22Rv1 (cell line): ENCODE data around the gene GLT8D2.

Experiments used
- H3K27ac ChIP-seq: fragments of 450-650 bp; 2 replicates; pipeline ENCODE4 v1.5.1; 2017
- ZFX ChIP-seq: fragments of 450-650 bp; IDR thresholded peaks from 2 replicates; pipeline ENCODE4 v1.6.1; 2017; ENCODE audit warnings: antibody characterized with exemption, borderline replicate concordance
- TF ChIP-seq, protein P1 (sequence below): fragments of 450-650 bp; IDR thresholded peaks from 2 replicates; pipeline ENCODE4 v1.5.1; 2017; ENCODE audit warnings: mild to moderate bottlenecking

Gene GLT8D2, protein sequence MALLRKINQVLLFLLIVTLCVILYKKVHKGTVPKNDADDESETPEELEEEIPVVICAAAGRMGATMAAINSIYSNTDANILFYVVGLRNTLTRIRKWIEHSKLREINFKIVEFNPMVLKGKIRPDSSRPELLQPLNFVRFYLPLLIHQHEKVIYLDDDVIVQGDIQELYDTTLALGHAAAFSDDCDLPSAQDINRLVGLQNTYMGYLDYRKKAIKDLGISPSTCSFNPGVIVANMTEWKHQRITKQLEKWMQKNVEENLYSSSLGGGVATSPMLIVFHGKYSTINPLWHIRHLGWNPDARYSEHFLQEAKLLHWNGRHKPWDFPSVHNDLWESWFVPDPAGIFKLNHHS

DNA sequence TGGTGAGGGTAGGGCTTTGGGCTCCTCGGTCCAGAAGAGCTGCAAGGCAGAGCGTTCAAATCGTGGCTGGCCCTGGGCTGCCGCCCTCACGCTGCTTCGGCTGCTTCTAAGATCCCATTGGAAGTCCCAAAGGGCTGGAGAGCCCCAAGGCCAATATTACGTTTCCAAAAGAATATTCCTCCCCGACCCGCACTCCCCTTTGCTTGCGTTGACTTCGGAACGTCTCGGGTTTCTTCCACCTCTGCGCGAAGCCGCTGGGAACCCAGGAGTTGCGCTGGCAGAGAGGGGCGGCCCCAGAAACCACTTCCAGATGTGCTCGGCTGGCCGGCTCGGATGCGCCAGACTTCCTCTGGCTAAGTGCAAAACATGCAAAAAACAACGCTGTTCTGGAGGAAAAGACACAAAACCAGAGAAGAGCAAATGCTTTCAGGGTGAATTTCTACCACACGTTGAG is at the start of gene GLT8D2:
Gene GLT8D2, minus strand, starts transcription at position 285 of the 454 bp plus-strand sequence. CDS start 30,539 bp downstream, outside the sequence.
- TF ChIP-seq, protein P1, sequence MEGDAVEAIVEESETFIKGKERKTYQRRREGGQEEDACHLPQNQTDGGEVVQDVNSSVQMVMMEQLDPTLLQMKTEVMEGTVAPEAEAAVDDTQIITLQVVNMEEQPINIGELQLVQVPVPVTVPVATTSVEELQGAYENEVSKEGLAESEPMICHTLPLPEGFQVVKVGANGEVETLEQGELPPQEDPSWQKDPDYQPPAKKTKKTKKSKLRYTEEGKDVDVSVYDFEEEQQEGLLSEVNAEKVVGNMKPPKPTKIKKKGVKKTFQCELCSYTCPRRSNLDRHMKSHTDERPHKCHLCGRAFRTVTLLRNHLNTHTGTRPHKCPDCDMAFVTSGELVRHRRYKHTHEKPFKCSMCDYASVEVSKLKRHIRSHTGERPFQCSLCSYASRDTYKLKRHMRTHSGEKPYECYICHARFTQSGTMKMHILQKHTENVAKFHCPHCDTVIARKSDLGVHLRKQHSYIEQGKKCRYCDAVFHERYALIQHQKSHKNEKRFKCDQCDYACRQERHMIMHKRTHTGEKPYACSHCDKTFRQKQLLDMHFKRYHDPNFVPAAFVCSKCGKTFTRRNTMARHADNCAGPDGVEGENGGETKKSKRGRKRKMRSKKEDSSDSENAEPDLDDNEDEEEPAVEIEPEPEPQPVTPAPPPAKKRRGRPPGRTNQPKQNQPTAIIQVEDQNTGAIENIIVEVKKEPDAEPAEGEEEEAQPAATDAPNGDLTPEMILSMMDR, result no peak
- no peak for TF ChIP-seq ZFX
- no peak within 1 kb of the TSS for H3K27ac ChIP-seq

DNA sequence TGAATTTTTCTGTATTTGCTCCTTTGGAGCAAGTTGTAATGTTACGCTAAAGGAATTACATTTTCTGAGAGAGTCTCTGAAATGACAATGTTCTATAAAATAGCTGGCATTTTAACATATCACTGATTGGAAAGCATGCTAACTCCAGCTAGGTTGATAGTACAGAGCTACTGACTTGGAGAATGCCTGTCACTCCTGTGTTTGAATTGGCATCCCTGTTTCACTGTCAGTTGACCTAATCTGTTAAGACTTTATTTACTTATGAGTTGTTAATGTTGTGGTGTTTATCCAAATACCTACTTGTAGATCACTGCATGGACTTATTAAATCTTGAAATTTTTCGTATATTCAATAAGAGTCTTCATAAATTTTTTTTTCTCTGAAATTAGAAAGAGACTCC is 48.0 kb upstream of the GLT8D2 start:
- TF ChIP-seq, protein P1, result no peak
- TF ChIP-seq ZFX, result no peak
- no peak overlapping the region for H3K27ac ChIP-seq

DNA sequence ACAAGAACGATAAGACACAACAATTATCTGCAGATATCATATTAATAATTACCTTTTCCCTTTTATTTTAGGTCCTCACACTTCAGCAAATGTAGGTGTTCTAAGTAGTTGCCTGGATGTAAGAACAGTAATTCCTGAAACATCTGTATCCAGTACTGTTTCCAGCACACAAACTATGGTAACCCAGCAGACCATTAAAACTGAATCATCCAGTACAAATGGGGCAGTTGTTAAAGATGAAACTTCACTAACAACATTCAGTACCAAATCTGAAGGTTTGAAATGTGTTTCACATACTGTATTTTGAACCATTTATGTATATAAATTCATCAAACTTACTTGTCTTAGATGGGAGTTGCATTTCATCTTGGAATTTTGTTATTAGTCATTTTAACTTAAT is 45.3 kb upstream of the GLT8D2 start:
- TF ChIP-seq, protein P1, result no peak
- no peak for TF ChIP-seq ZFX
- no peak overlapping the region for H3K27ac ChIP-seq

DNA sequence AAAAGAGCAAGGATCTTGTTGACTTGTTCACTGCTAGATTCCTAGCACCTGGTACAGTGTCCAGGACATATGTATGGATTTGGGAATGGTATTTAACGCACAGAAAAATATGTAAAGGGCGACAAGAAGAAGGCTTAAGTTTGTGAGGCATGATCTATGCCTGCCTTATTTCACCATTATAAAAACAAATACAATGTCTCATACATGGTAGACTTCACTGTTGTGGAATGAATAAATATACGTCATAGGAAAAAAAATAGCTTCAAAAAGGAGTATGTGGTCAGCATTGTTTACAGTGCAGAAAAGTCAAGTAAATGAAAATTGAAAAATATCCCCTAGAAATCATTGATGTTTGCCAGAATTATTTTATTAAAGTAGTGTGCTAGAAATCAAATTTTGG is 44.3 kb upstream of the GLT8D2 start:
- TF ChIP-seq ZFX, result no peak
- TF ChIP-seq, protein P1, result no peak
- H3K27ac ChIP-seq, result no peak overlapping the region

DNA sequence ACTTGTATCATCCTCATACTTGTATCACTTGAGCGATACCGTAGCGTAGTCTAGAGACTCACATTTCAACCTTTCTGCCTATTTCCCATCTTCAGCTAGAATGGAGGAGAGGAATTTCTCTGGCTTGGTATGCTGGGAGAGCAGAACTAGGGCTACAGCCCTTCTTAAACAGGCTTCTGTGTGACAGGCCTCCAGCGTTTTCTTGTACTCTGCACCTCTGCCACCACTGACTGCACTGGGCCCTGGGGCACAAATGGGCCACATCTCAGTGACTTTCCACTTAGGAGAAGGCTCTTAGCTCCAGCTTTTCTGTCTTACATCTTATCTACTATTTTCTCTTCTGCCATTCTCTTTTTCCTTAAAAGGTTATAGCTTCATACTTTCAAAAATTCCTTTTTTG is 41.1 kb upstream of the GLT8D2 start:
- no peak overlapping the region for H3K27ac ChIP-seq
- TF ChIP-seq, protein P1, result no peak
- TF ChIP-seq ZFX, result no peak

DNA sequence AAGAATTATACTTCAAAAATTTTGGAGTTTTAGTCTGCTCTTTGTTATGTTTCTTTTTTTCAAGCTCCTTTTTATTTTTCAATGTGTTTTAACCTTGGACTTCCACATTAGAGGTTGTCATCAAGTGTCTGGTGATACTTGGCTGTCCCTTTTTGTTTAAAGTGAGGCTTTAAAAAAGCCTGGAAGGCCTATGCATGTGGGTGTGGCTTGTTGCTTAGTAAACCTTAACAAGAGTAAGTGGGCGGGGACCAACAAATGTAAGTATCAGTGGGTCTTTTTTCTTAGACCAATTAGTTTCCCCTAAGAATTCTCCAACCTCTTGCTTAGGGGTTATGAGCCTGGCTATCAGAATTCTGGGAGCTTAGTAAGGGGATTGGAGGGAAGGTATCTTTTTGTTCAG is 40.7 kb upstream of the GLT8D2 start:
- no peak for TF ChIP-seq ZFX
- TF ChIP-seq, protein P1, result no peak

DNA sequence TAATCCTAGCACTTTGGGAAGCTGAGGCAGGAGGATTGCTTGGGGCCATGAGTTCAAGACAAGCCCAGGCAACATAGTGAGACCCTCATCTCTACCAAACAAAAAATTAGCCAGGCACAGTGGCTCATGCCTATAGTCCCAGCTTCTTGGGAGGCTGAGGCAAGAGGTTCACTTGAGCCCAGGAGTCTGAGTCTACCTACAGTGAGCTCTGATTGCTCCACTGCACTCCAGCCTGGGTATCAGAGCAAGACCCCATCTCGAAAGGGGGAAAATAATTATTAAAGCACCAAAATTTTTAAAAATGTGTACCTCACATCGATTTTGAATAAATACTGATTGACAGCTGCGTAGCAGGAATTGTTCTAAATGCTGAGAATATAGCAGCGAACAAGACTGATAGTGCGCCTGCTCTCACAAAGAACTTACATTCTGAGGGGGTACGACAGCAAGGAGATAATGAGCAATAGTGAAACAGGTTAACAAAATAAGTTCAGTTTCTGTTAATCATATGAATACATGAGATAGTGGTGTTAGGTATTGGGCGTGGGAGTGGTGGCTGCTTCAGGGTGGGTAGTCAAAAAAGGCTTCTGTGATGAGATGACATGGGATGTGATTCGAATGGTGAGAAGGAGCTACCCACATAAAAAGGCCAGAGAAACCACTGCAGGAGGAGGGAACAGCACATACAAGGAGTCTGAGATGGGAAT is 33.9 kb upstream of the GLT8D2 start:
- H3K27ac ChIP-seq, result no peak overlapping the region
- no peak for TF ChIP-seq ZFX
- TF ChIP-seq, protein P1, result no peak

More for the DNA sequence above, 40.7 kb upstream of the GLT8D2 start:
- H3K27ac ChIP-seq, result no peak overlapping the region
